Measurements from ENCODE around the gene TGM5. TPM values are rescaled to one million over a fixed set of nuclear protein-coding genes. Genes with fewer than 3 reads are reported as not detected.

The TGM5 gene
- total and polyA plus RNA-seq, 8 donors = 1.5 TPM; not detected in 7

GRCh38 chr15:43237842-43238470 is 28.8 kb downstream of the TGM5 start:
- H3K27me3 ChIP-seq = peaks cover 0 to 20% (median 0%) of the 10 kb centered on the region in 3 donors
- H3K9me3 ChIP-seq = no peaks in the 10 kb centered on the region
- intact Hi-C loops (cut with DNase I; ENCODE audit: low total_unique reads) = no loop called here
- H3K36me3 ChIP-seq = no peaks in the 10 kb centered on the region
- no peak overlapping the region for H3K27ac ChIP-seq
- 74 to 84% (median 76%) methylated on average over 9 of the region's 9 CpGs for WGBS, 5 donors
- no peaks in the 10 kb centered on the region for H3K4me1 ChIP-seq
- TF ChIP-seq EP300 (IDR thresholded peaks at IDR 0.05) (no peak), CTCF (IDR thresholded peaks at IDR 0.05) (no peak), POLR2A (IDR thresholded peaks at IDR 0.05) (no peak), POLR2AphosphoS5 (IDR thresholded peaks at IDR 0.05) (no peak)
- no peak for DNase-seq
- H3K4me3 ChIP-seq = no peak overlapping the region

- no peak for TF ChIP-seq POLR2AphosphoS5 (IDR thresholded peaks at IDR 0.05)
- no peak for TF ChIP-seq EP300 (IDR thresholded peaks at IDR 0.05)
- no peak for TF ChIP-seq CTCF (IDR thresholded peaks at IDR 0.05)
- TF ChIP-seq POLR2A (IDR thresholded peaks at IDR 0.05) = no peak
- DNase-seq = no peak
- Histone ChIP-seq H3K9me3 (no peaks in the 10 kb centered on the region), H3K4me1 (no peaks in the 10 kb centered on the region), H3K27ac (no peak overlapping the region), H3K36me3 (no peaks in the 10 kb centered on the region), H3K4me3 (no peak overlapping the region), H3K27me3 (peaks cover 0 to 15% (median 0%) of the 10 kb centered on the region in 3 donors)
- intact Hi-C loops (cut with DNase I; ENCODE audit: low total_unique reads) = no loop called here
- 88 to 98% (median 96%) methylated on average over 5 to 6 of the region's 6 CpGs for WGBS, 5 donors
These were observed 31.2 kb downstream of the TGM5 start for GRCh38 chr15:43235536-43235935.

GRCh38 chr15:43232289-43232874 is 34.3 kb downstream of the TGM5 start:
- WGBS, 5 donors = 74 to 87% (median 82%) methylated on average over 3 of the region's 3 CpGs
- H3K36me3 ChIP-seq = no peaks in the 10 kb centered on the region
- TF ChIP-seq POLR2A (IDR thresholded peaks at IDR 0.05) (no peak), EP300 (IDR thresholded peaks at IDR 0.05) (no peak), CTCF (IDR thresholded peaks at IDR 0.05) (no peak), POLR2AphosphoS5 (IDR thresholded peaks at IDR 0.05) (no peak)
- intact Hi-C loops (cut with DNase I; ENCODE audit: low total_unique reads) = no loop called here
- peaks cover 0 to 10% (median 0%) of the 10 kb centered on the region in 3 donors for H3K27me3 ChIP-seq
- H3K4me1 ChIP-seq = no peaks in the 10 kb centered on the region
- no peak for DNase-seq
- H3K9me3 ChIP-seq = no peaks in the 10 kb centered on the region
- no peak overlapping the region for H3K27ac ChIP-seq
- H3K4me3 ChIP-seq = no peak overlapping the region

- TF ChIP-seq EP300 (IDR thresholded peaks at IDR 0.05) (no peak), POLR2AphosphoS5 (IDR thresholded peaks at IDR 0.05) (no peak), CTCF (IDR thresholded peaks at IDR 0.05) (no peak), POLR2A (IDR thresholded peaks at IDR 0.05) (no peak)
- Histone ChIP-seq H3K4me1 (no peaks in the 10 kb centered on the region), H3K4me3 (no peak overlapping the region), H3K36me3 (no peaks in the 10 kb centered on the region), H3K9me3 (no peaks in the 10 kb centered on the region), H3K27me3 (peaks cover 0 to 15% (median 0%) of the 10 kb centered on the region in 3 donors), H3K27ac (no peak overlapping the region)
- 51 to 63% (median 59%) methylated on average over 2 of the region's 2 CpGs for WGBS, 5 donors
- no peak for DNase-seq
- intact Hi-C loops (cut with DNase I; ENCODE audit: low total_unique reads) = no loop called here
These were observed 36.0 kb downstream of the TGM5 start for GRCh38 chr15:43230640-43231115.

Measured in stomach (tissue), 9 donors.